Neural progenitor cell (in vitro differentiated cells): ENCODE measurements around the gene LRIT1. TPM values are rescaled to one million over a fixed set of nuclear protein-coding genes. Genes with fewer than 3 reads are reported as not detected.
A peak's percentile ranks its signal among the peaks of the same experiment; 100 is the strongest.

Experiments used
- DNase-seq: peaks from one replicate; pipeline ENCODE4 v3.0.0-alpha.2; 2016; ENCODE audit warnings: low spot score
- H2AFZ ChIP-seq: fragments of 200-600 bp; sonication (generic); replicated peaks from 2 replicates; pipeline ENCODE4 v1.6.1; 2016; ENCODE audit warnings: antibody characterized with exemption
- H3F3A ChIP-seq: fragments of 200-600 bp; sonication (generic); 2 replicates; pipeline ENCODE4 v1.6.1; 2016; ENCODE audit warnings: antibody characterized with exemption, low read depth
- H3K27ac ChIP-seq: fragments of 200-600 bp; sonication (generic); 2 replicates; pipeline ENCODE4 v1.5.1; 2016; ENCODE audit warnings: mild to moderate bottlenecking
- H3K27me3 ChIP-seq: fragments of 200-600 bp; sonication (generic); 2 replicates; pipeline ENCODE4 v1.6.1; 2016; ENCODE audit warnings: mild to moderate bottlenecking, moderate library complexity
- H3K36me3 ChIP-seq: fragments of 200-600 bp; sonication (generic); 2 replicates; pipeline ENCODE4 v1.5.1; 2016
- H3K4me1 ChIP-seq: fragments of 200-600 bp; sonication (generic); 2 replicates; pipeline ENCODE4 v1.6.1; 2016; ENCODE audit warnings: mixed run types
- H3K4me2 ChIP-seq: fragments of 200-600 bp; sonication (generic); 2 replicates; pipeline ENCODE4 v1.6.1; 2016
- H3K4me3 ChIP-seq: fragments of 200-600 bp; sonication (generic); 2 replicates; pipeline ENCODE4 v1.5.1; 2016
- H3K79me2 ChIP-seq: fragments of 200-600 bp; sonication (generic); 2 replicates; pipeline ENCODE4 v1.6.1; 2016; ENCODE audit warnings: low read depth
- H3K9ac ChIP-seq: fragments of 200-600 bp; sonication (generic); 2 replicates; pipeline ENCODE4 v1.6.1; 2016
- H3K9me3 ChIP-seq: fragments of 200-600 bp; sonication (generic); 2 replicates; pipeline ENCODE4 v1.5.1; 2016; ENCODE audit warnings: low read depth
- H4K20me1 ChIP-seq: fragments of 200-600 bp; sonication (generic); 2 replicates; pipeline ENCODE4 v1.6.1; 2016; ENCODE audit warnings: low read depth
- H3K27ac Mint-ChIP-seq: 3 replicates; pipeline ENCODE4 v1.8.0; 2021; ENCODE audit warnings: mixed read lengths
- H3K27me3 Mint-ChIP-seq: 2 replicates; pipeline ENCODE4 v1.8.0; 2022; ENCODE audit warnings: low read depth, mild to moderate bottlenecking, inconsistent platforms, moderate library complexity, mixed read lengths; ENCODE audit not compliant: insufficient read depth
- H3K36me3 Mint-ChIP-seq: 3 replicates; pipeline ENCODE4 v1.8.0; 2021; ENCODE audit warnings: mixed read lengths
- H3K4me1 Mint-ChIP-seq: 3 replicates; pipeline ENCODE4 v1.8.0; 2021; ENCODE audit warnings: mixed read lengths
- H3K4me3 Mint-ChIP-seq: 3 replicates; pipeline ENCODE4 v1.8.0; 2021; ENCODE audit warnings: mild to moderate bottlenecking, moderate library complexity, mixed read lengths
- H3K9me3 Mint-ChIP-seq: 3 replicates; pipeline ENCODE4 v1.8.0; 2020; ENCODE audit warnings: mixed read lengths
- EZH2 ChIP-seq: fragments of 200-600 bp; sonication (generic); IDR thresholded peaks from 2 replicates; pipeline ENCODE4 v1.6.1; 2017; ENCODE audit warnings: antibody characterized with exemption, mild to moderate bottlenecking, moderate library complexity
- EZH2phosphoT487 ChIP-seq: fragments of 200-600 bp; sonication (generic); IDR thresholded peaks from 2 replicates; pipeline ENCODE4 v1.6.1; 2017; ENCODE audit warnings: antibody characterized with exemption
- total RNA-seq: library from RNA; depleted of rRNA; stranded (reverse); fragments of >200 nt; gene quantifications from 2 replicates; pipeline ENCODE4 v1.2.3, GENCODE V29; 2015; ENCODE audit warnings: low replicate concordance
- TF ChIP-seq, protein P1 (sequence below): fragments of 200-600 bp; sonication (generic); IDR thresholded peaks from 2 replicates; pipeline ENCODE4 v1.5.1; 2017; ENCODE audit warnings: antibody characterized with exemption, mild to moderate bottlenecking

The LRIT1 gene
- total RNA-seq, 1 donor from 2014 or later: not detected

DNA sequence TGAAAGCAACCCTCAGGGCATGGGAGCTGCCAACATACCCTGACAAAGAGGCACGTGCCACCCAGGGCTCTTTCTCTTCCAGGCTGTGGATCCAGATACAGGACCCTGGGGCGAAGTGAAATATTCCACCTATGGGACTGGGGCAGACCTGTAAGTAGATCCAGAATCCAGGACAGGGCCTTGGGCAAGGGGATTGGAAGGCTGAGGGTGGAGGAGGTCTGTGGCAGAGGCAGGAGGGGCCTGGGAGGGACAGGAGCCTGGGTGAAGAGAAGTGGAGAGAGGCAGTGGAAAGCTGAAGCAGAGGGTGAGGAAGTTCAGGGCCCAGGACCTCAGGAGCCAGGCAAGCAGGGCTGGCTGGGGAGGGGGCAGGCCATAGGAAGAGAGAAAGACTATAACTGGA, 29.8 kb downstream of the LRIT1 start:
- H2AFZ ChIP-seq: no peak overlapping the region
- Mint-ChIP-seq H3K4me1 (no peaks in the 10 kb centered on the region), H3K36me3 (no peaks in the 10 kb centered on the region), H3K27ac (no peak overlapping the region), H3K9me3 (no peaks in the 10 kb centered on the region), H3K4me3 (no peak overlapping the region), H3K27me3 (peaks cover 9% of the 10 kb centered on the region)
- DNase-seq: no peak
- H3K36me3 ChIP-seq: no peaks in the 10 kb centered on the region
- H3K9ac ChIP-seq: no peak overlapping the region
- H3K79me2 ChIP-seq: no peaks in the 10 kb centered on the region
- H3K27me3 ChIP-seq: no peaks in the 10 kb centered on the region
- H3K4me3 ChIP-seq: no peak overlapping the region
- no peak overlapping the region for H3K27ac ChIP-seq
- no peaks in the 10 kb centered on the region for H3F3A ChIP-seq
- no peak for TF ChIP-seq EZH2phosphoT487
- TF ChIP-seq, protein P1, sequence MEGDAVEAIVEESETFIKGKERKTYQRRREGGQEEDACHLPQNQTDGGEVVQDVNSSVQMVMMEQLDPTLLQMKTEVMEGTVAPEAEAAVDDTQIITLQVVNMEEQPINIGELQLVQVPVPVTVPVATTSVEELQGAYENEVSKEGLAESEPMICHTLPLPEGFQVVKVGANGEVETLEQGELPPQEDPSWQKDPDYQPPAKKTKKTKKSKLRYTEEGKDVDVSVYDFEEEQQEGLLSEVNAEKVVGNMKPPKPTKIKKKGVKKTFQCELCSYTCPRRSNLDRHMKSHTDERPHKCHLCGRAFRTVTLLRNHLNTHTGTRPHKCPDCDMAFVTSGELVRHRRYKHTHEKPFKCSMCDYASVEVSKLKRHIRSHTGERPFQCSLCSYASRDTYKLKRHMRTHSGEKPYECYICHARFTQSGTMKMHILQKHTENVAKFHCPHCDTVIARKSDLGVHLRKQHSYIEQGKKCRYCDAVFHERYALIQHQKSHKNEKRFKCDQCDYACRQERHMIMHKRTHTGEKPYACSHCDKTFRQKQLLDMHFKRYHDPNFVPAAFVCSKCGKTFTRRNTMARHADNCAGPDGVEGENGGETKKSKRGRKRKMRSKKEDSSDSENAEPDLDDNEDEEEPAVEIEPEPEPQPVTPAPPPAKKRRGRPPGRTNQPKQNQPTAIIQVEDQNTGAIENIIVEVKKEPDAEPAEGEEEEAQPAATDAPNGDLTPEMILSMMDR: no peak
- TF ChIP-seq EZH2: no peak
- no peaks in the 10 kb centered on the region for H3K4me1 ChIP-seq
- H3K4me2 ChIP-seq: no peak overlapping the region
- H3K9me3 ChIP-seq: no peaks in the 10 kb centered on the region
- H4K20me1 ChIP-seq: no peaks in the 10 kb centered on the region

DNA sequence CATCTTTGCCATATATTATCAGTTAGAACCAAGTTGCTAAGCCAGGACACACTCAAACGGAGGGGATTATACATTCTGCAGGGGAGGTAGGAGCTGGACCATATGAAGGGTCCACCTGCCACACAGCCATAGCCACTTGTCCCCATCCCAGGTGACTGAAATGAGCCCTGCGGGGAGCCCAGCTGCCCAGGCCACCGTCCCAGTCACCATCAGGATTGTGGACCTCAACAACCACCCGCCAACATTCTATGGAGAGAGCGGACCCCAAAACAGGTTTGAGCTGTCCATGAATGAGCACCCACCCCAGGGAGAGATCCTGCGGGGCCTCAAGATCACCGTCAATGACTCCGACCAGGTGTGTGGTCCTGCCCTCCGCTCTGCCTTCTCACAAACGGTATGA, 33.3 kb downstream of the LRIT1 start:
- H3K9ac ChIP-seq: no peak overlapping the region
- Mint-ChIP-seq H3K27ac (no peak overlapping the region), H3K36me3 (no peaks in the 10 kb centered on the region), H3K9me3 (no peaks in the 10 kb centered on the region), H3K4me3 (no peak overlapping the region), H3K4me1 (no peaks in the 10 kb centered on the region), H3K27me3 (peaks cover 9% of the 10 kb centered on the region)
- no peaks in the 10 kb centered on the region for H3K27me3 ChIP-seq
- no peaks in the 10 kb centered on the region for H3F3A ChIP-seq
- H3K36me3 ChIP-seq: no peaks in the 10 kb centered on the region
- no peak for DNase-seq
- H3K27ac ChIP-seq: no peak overlapping the region
- no peaks in the 10 kb centered on the region for H3K9me3 ChIP-seq
- H2AFZ ChIP-seq: no peak overlapping the region
- no peak overlapping the region for H3K4me3 ChIP-seq
- H4K20me1 ChIP-seq: no peaks in the 10 kb centered on the region
- no peak for TF ChIP-seq EZH2phosphoT487
- TF ChIP-seq, protein P1: no peak
- no peak for TF ChIP-seq EZH2
- no peaks in the 10 kb centered on the region for H3K4me1 ChIP-seq
- no peak overlapping the region for H3K4me2 ChIP-seq
- no peaks in the 10 kb centered on the region for H3K79me2 ChIP-seq

DNA sequence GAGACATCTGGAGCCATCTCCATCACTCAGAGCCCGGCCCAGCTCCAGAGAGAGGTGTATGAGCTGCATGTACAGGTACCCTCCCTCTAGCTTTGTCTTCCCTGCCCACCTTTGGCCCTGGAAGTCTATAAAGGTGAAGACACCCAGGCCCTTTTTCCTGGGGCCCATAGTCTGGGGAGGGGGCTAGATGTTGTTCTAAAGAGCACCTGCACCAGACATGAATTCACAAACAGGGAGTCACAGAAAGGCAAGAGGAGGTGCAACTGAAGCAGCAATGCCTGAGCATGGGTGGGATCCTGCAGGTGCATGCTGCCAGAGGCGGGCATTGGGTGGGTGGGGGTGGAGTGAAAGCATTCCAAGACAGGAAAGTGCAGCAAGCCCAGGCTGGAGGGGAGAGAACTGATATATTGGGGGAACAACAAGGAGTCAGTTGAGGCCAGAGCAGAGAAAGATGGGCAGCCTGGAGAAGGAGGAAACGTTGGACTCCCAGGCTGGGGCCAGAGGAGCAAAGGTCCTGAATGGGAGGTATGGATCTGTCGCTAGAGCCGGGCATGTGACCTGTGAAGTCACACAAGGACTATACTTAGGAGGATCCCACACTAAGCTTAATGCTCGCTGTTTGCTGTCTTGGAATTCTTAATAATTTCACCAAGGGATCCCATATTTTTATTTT, 35.4 kb downstream of the LRIT1 start:
- Histone ChIP-seq H3K9me3 (no peaks in the 10 kb centered on the region), H3K79me2 (no peaks in the 10 kb centered on the region), H3K36me3 (no peaks in the 10 kb centered on the region), H3K9ac (no peak overlapping the region), H4K20me1 (no peaks in the 10 kb centered on the region), H3K27me3 (no peaks in the 10 kb centered on the region), H3K4me2 (no peak overlapping the region), H3K4me3 (no peak overlapping the region), H3K27ac (no peak overlapping the region), H3K4me1 (no peaks in the 10 kb centered on the region), H2AFZ (no peak overlapping the region), H3F3A (no peaks in the 10 kb centered on the region)
- Mint-ChIP-seq H3K36me3 (no peaks in the 10 kb centered on the region), H3K27ac (no peak overlapping the region), H3K27me3 (peaks cover 9% of the 10 kb centered on the region), H3K4me1 (no peaks in the 10 kb centered on the region), H3K4me3 (no peak overlapping the region), H3K9me3 (no peaks in the 10 kb centered on the region)
- no peak for TF ChIP-seq EZH2phosphoT487
- TF ChIP-seq EZH2: no peak
- TF ChIP-seq, protein P1: peak; percentile 2
- no peak for DNase-seq
